IPS-15b (cell line): ENCODE results near the gene CDH1.
"Not testable (repeated sequence)": the region's sequence is repeated elsewhere in the genome, so short reads cannot be mapped to it uniquely, and the experiment has no call there.

Source experiments
- H3K27me3 ChIP-seq: one replicate; pipeline ENCODE4 v1.6.1; 2013; ENCODE audit warnings: low read length; ENCODE audit not compliant: control insufficient read depth, insufficient read depth
- H3K36me3 ChIP-seq: one replicate; pipeline ENCODE4 v1.6.1; 2013; ENCODE audit warnings: low read length; ENCODE audit not compliant: control insufficient read depth, insufficient read depth
- H3K4me1 ChIP-seq: one replicate; pipeline ENCODE4 v1.6.1; 2013; ENCODE audit warnings: mild to moderate bottlenecking, low read length; ENCODE audit not compliant: control insufficient read depth, insufficient read depth
- H3K4me3 ChIP-seq: one replicate; pipeline ENCODE4 v1.5.1; 2013; ENCODE audit warnings: low read depth, low read length
- H3K9ac ChIP-seq: one replicate; pipeline ENCODE4 v1.6.1; 2013; ENCODE audit warnings: low read depth, mild to moderate bottlenecking, low read length
- H3K9me3 ChIP-seq: one replicate; pipeline ENCODE4 v1.6.1; 2013; ENCODE audit warnings: mild to moderate bottlenecking, low read length; ENCODE audit not compliant: control insufficient read depth, insufficient read depth

Gene CDH1

DNA sequence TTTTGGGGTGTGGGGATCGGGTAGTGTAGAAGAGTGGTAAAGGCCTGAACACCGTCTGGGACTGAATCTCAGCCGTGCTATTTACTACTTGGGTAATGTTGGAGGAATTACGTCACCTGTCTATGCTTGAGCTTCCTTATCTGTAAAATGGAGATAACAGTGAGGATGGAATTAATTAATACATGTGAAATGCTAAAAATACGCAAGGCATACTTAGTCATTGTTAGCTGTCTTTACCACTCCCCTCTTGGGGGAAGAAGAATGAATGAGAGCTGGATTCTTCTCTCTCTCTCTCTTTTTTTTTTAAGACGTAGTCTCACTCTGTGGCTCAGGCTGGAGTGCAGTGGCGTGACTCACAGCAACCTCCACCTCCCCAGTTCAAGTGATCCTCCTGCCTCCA lies 65.1 kb downstream of the CDH1 start:
- peaks cover 12% of the 10 kb centered on the region for H3K4me1 ChIP-seq
- H3K36me3 ChIP-seq, result peaks cover 12% of the 10 kb centered on the region
- H3K4me3 ChIP-seq, result no peak overlapping the region
- no peak overlapping the region for H3K9ac ChIP-seq
- H3K27me3 ChIP-seq, result no peaks in the 10 kb centered on the region
- H3K9me3 ChIP-seq, result no peaks in the 10 kb centered on the region

DNA sequence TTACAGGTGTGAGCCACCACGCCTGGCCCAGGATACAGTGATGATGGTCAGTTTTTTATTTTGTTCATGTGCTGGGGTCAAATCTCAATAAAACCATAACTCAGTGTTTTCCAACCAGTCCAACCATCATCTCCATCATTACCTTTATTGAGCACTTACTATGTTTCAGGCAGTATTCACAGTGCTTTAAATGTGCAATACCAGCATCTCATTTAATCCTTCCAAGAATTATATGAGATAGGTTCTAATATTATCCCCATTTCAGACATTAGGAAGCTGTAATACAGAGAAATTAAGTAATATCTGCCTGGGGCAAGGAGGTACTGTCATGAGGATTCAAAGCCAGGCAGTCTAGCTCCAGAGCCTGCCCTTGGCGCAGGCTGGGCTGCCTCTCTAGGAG lies 69.3 kb downstream of the CDH1 start:
- no peak overlapping the region for H3K9ac ChIP-seq
- no peaks in the 10 kb centered on the region for H3K27me3 ChIP-seq
- H3K4me3 ChIP-seq, result no peak overlapping the region
- H3K4me1 ChIP-seq, result no peaks in the 10 kb centered on the region
- H3K9me3 ChIP-seq, result no peaks in the 10 kb centered on the region
- H3K36me3 ChIP-seq, result peaks cover 35% of the 10 kb centered on the region

DNA sequence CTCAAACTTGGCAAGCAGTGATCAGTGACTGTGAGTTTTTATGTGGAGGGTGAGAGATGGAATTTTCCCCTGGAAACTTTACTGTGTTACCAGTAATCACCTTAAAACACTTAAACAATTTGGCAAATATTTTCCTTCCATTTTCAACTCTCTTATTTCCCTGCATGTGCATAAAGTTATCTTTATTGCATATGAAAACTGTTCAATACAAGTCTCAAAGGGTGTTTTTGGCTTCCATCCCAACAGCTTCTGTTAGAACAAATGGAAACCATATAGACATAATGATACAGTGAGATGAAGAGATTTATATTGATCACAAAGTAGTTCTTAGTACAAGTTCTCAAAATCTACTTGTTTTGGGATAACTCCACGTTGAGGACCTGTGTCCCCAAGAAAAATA lies 69.9 kb downstream of the CDH1 start:
- Histone ChIP-seq H3K27me3 (no peaks in the 10 kb centered on the region), H3K9ac (no peak overlapping the region), H3K4me1 (no peaks in the 10 kb centered on the region), H3K4me3 (no peak overlapping the region), H3K9me3 (no peaks in the 10 kb centered on the region), H3K36me3 (peaks cover 35% of the 10 kb centered on the region)

DNA sequence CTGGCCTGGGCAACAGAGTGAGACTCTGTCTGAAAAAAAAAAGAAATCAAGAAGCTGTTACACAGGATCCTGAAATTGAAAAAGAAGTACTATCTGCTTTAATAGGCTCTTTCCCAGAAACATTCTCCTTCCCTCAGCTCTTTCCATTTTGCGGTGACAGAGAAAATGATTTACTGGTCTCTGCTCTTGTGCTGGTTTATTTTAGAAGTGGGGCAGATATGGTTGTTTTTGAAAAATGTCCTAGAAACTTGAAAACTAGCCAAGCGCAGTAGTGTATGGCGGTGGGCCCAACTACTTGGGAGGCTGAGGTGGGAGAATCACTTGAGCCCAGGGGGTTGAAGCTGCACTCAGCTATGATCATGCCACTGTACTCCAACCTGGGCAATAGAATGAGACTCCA lies 77.4 kb downstream of the CDH1 start:
- Histone ChIP-seq H3K9me3 (no peaks in the 10 kb centered on the region), H3K4me3 (no peak overlapping the region), H3K36me3 (peaks cover 59% of the 10 kb centered on the region), H3K9ac (no peak overlapping the region), H3K27me3 (no peaks in the 10 kb centered on the region), H3K4me1 (no peaks in the 10 kb centered on the region)

DNA sequence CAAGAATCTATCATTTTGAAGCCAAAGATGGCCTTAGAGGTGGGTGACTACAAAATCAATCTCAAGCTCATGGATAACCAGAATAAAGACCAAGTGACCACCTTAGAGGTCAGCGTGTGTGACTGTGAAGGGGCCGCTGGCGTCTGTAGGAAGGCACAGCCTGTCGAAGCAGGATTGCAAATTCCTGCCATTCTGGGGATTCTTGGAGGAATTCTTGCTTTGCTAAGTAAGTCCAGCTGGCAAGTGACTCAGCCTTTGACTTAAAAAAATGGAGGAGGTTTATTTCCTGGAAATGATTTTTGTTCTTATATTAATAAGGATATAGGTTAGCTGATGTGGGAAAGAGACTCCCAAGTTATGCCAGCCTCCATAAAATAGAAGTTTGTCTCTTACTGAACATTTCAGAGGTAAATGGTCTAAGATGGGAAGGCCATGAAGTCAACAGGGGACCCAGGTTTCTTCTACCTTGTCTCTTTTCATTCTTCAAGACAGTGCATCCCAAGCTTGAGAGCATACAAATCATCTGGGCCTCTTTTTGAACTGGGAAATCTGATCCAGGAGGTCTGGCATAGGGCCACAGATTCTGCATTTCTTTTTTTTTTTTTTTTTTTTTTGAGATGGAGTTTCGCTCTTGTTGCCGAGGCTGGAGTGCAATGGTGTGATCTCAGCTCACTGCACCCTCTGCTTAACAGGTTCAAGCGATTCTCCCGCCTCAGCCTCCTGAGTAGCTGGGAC lies 86.5 kb downstream of the CDH1 start:
- H3K9me3 ChIP-seq, result no peaks in the 10 kb centered on the region
- H3K36me3 ChIP-seq, result peaks cover 53% of the 10 kb centered on the region
- no peak overlapping the region for H3K4me3 ChIP-seq
- H3K4me1 ChIP-seq, result no peaks in the 10 kb centered on the region
- H3K9ac ChIP-seq, result no peak overlapping the region
- no peaks in the 10 kb centered on the region for H3K27me3 ChIP-seq

DNA sequence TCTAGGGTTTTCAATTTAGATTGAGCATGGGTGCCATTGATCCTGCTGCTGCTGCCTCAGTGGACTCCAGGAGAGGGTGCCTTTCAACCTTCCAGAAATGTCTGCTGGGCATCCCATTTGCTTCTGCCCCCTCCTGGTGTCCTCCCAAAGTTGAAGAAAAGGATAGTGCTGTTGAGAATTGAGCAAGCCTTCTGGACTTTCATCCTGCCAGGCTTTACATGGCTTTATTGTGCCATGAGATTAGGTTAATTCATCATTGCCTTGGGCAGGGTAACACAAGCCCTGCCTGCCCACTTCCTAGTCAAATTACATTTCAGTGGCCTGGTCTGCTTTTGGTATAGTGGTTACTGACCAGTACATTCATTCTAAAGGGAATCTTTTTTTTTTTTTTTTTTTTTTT lies 88.3 kb downstream of the CDH1 start:
- H3K27me3 ChIP-seq, result no peaks in the 10 kb centered on the region
- no peak overlapping the region for H3K9ac ChIP-seq
- peaks cover 59% of the 10 kb centered on the region for H3K36me3 ChIP-seq
- no peaks in the 10 kb centered on the region for H3K9me3 ChIP-seq
- H3K4me3 ChIP-seq, result no peak overlapping the region
- H3K4me1 ChIP-seq, result no peaks in the 10 kb centered on the region

DNA sequence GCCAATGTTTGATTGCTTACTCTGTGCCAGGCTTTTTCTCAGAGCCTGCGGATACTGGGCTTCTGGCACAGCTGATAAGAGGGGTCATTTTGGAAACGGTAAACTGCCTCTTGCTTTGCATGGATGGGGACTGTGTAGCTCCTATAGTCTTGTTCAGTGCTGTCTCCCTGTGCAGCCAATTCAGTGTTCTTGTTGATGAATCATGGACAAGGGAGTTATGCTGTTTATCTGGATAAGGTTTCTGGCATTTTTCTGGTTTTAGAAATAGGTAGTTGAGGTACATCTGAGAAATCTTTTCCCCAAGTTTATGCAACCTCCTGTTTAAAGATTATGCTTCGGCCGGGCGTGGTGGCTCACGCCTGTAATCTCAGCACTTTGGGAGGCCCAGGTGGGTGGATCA lies 89.6 kb downstream of the CDH1 start:
- no peak overlapping the region for H3K9ac ChIP-seq
- H3K36me3 ChIP-seq, result peaks cover 58% of the 10 kb centered on the region
- no peaks in the 10 kb centered on the region for H3K4me1 ChIP-seq
- H3K27me3 ChIP-seq, result no peaks in the 10 kb centered on the region
- H3K9me3 ChIP-seq, result no peaks in the 10 kb centered on the region
- no peak overlapping the region for H3K4me3 ChIP-seq

DNA sequence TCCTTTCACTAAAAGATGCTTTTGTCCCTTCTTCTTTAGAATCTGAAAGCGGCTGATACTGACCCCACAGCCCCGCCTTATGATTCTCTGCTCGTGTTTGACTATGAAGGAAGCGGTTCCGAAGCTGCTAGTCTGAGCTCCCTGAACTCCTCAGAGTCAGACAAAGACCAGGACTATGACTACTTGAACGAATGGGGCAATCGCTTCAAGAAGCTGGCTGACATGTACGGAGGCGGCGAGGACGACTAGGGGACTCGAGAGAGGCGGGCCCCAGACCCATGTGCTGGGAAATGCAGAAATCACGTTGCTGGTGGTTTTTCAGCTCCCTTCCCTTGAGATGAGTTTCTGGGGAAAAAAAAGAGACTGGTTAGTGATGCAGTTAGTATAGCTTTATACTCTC lies 96.2 kb downstream of the CDH1 start:
- Histone ChIP-seq H3K9ac (no peak overlapping the region), H3K36me3 (peaks cover 52% of the 10 kb centered on the region), H3K27me3 (no peaks in the 10 kb centered on the region), H3K9me3 (no peaks in the 10 kb centered on the region), H3K4me1 (no peaks in the 10 kb centered on the region), H3K4me3 (no peak overlapping the region)

DNA sequence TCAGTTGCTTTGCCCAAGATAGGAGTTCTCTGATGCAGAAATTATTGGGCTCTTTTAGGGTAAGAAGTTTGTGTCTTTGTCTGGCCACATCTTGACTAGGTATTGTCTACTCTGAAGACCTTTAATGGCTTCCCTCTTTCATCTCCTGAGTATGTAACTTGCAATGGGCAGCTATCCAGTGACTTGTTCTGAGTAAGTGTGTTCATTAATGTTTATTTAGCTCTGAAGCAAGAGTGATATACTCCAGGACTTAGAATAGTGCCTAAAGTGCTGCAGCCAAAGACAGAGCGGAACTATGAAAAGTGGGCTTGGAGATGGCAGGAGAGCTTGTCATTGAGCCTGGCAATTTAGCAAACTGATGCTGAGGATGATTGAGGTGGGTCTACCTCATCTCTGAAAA lies 97.5 kb downstream of the CDH1 start:
- no peaks in the 10 kb centered on the region for H3K27me3 ChIP-seq
- no peaks in the 10 kb centered on the region for H3K9me3 ChIP-seq
- no peak overlapping the region for H3K4me3 ChIP-seq
- no peaks in the 10 kb centered on the region for H3K4me1 ChIP-seq
- H3K9ac ChIP-seq, result no peak overlapping the region
- peaks cover 39% of the 10 kb centered on the region for H3K36me3 ChIP-seq

DNA sequence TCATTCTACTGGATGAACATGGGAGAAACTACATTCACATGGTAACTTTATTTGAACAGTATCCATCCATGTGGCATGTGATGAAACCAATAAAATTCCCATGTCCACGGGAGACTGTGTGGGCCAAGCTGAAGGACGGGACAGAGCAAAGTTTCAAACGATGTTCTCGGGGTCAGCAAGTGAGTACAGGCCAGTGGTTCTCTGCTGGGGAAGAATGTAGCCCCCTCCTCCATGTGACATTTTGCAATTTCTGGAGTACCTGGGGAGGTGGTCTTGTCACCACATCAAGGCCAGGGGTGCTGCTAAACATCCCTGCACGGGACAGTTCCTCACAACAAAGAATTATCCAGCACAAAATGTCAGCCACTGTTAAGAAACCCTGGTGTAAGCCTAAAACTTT lies 98.9 kb downstream of the CDH1 start:
- Histone ChIP-seq H3K27me3 (no peaks in the 10 kb centered on the region), H3K9me3 (no peaks in the 10 kb centered on the region), H3K4me1 (no peaks in the 10 kb centered on the region), H3K36me3 (peaks cover 27% of the 10 kb centered on the region), H3K4me3 (no peak overlapping the region), H3K9ac (no peak overlapping the region)

DNA sequence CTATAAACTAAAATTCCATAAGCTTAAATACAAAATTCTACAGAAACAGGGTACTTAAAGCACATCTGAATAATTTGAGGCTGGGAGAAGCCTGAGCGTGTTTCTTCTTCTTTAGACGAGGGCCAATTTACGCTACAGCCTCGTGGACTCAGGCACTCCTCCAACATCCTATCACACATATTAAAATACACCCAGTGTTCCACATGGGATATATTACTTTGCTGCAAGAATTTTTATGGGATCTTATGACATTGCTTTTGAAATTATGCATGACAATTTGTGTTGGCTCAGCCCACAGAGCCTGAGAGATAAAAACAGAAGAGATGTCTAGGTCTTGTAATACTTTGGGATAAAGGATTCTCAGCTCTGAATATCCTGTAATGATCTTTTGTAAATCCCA lies 102.7 kb downstream of the CDH1 start:
- no peak overlapping the region for H3K9ac ChIP-seq
- H3K27me3 ChIP-seq, result no peaks in the 10 kb centered on the region
- peaks cover 7% of the 10 kb centered on the region for H3K36me3 ChIP-seq
- H3K4me3 ChIP-seq, result no peak overlapping the region
- no peaks in the 10 kb centered on the region for H3K4me1 ChIP-seq
- H3K9me3 ChIP-seq, result no peaks in the 10 kb centered on the region

DNA sequence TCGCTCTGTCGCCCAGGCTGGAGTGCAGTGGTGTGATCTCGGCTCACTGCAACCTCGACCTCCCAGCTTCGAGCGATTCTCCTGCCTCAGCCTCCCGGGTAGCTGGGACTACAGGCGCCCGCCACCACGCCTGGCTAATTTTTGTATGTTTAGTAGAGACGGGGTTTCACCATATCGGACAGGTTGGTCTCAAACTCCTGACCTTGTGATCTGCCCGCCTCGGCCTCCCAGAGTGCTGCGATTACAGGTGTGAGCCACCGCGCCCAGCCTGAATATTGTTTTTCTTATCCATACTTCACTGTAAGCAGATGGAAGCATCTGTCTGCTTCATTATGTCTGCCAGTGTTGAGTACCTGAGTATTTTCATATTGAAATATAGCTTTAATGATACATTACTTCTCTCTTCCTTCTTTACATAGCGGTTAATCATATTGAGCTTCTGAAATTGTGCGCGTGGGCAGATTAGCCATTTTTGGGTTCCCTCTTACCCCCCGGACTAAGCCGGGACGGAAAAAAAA lies 105.9 kb downstream of the CDH1 start:
- not testable (repeated sequence) for H3K4me1 ChIP-seq, H3K9ac ChIP-seq, H3K27me3 ChIP-seq, H3K36me3 ChIP-seq, H3K9me3 ChIP-seq
- peak overlapping the region; percentile 87 for H3K4me3 ChIP-seq
